GM18861 (cell line): ENCODE results near the gene CKM.
"Not testable (repeated sequence)": the region's sequence is repeated elsewhere in the genome, so short reads cannot be mapped to it uniquely, and the experiment has no call there.

Source experiments
- ATAC-seq: cut with Tn5 transposase; IDR thresholded peaks from one replicate; pipeline ENCODE4 v1.9.1; 2021; ENCODE audit not compliant: unreplicated experiment

Gene CKM

GRCh38 chr19:45321848-45322247 is 827 bp downstream of the CKM start:
- no peak for ATAC-seq

GRCh38 chr19:45320997-45321775 is 1.5 kb downstream of the CKM start:
- ATAC-seq, result no peak

- ATAC-seq, result no peak
These were observed 7.4 kb downstream of the CKM start for GRCh38 chr19:45315304-45315703.

- no peak for ATAC-seq
These were observed 7.9 kb downstream of the CKM start for GRCh38 chr19:45314708-45315245.

GRCh38 chr19:45312285-45312684 is 10.4 kb downstream of the CKM start:
- not testable (repeated sequence) for ATAC-seq

- no peak for ATAC-seq
These were observed 11.1 kb downstream of the CKM start for GRCh38 chr19:45311621-45312020.

- not testable (repeated sequence) for ATAC-seq
These were observed 13.4 kb downstream of the CKM start for GRCh38 chr19:45309322-45309721.

- ATAC-seq, result no peak
These were observed 15.3 kb downstream of the CKM start for GRCh38 chr19:45307361-45307760.

GRCh38 chr19:45306518-45307027 is 16.1 kb downstream of the CKM start:
- ATAC-seq, result no peak

- no peak for ATAC-seq
These were observed 16.6 kb downstream of the CKM start for GRCh38 chr19:45306040-45306439.

- ATAC-seq, result no peak
These were observed 17.3 kb downstream of the CKM start for GRCh38 chr19:45305421-45305820.

GRCh38 chr19:45305007-45305406 is 17.7 kb downstream of the CKM start:
- ATAC-seq, result no peak

GRCh38 chr19:45304141-45304926 is 18.3 kb downstream of the CKM start:
- ATAC-seq, result no peak

- no peak for ATAC-seq
These were observed 19.2 kb downstream of the CKM start for GRCh38 chr19:45303269-45304060.

GRCh38 chr19:45302416-45302815 is 20.3 kb downstream of the CKM start:
- no peak for ATAC-seq

GRCh38 chr19:45299719-45300118 is 23.0 kb downstream of the CKM start:
- no peak for ATAC-seq

GRCh38 chr19:45298264-45298663 is 24.4 kb downstream of the CKM start:
- ATAC-seq, result no peak

- ATAC-seq, result no peak
These were observed 25.0 kb downstream of the CKM start for GRCh38 chr19:45297674-45298073.

- no peak for ATAC-seq
These were observed 26.3 kb downstream of the CKM start for GRCh38 chr19:45296355-45296754.

- ATAC-seq, result no peak
These were observed 26.8 kb downstream of the CKM start for GRCh38 chr19:45295873-45296272.
